KMS-11 (cell line): ENCODE measurements around the gene LAD1.

Experiments
- H2AFZ ChIP-seq: fragments of 200-600 bp; sonication (generic); 2 replicates; pipeline ENCODE4 v1.6.1; 2016; ENCODE audit warnings: antibody characterized with exemption, mixed run types, low read depth
- H3K27ac ChIP-seq: fragments of 200-600 bp; sonication (generic); 2 replicates; pipeline ENCODE4 v1.6.1; 2016; ENCODE audit warnings: mild to moderate bottlenecking, mixed run types
- H3K27me3 ChIP-seq: fragments of 200-600 bp; sonication (generic); 2 replicates; pipeline ENCODE4 v1.6.1; 2017; ENCODE audit warnings: mild to moderate bottlenecking, low read depth, mixed run types, moderate library complexity; ENCODE audit not compliant: insufficient read depth
- H3K36me3 ChIP-seq: fragments of 200-600 bp; sonication (generic); 2 replicates; pipeline ENCODE4 v1.6.1; 2017; ENCODE audit warnings: mild to moderate bottlenecking, mixed run types; ENCODE audit not compliant: insufficient read depth
- H3K4me1 ChIP-seq: fragments of 200-600 bp; sonication (generic); 2 replicates; pipeline ENCODE4 v1.6.1; 2016; ENCODE audit warnings: mild to moderate bottlenecking, low read depth, mixed run types; ENCODE audit not compliant: poor library complexity, severe bottlenecking
- H3K4me2 ChIP-seq: fragments of 200-600 bp; sonication (generic); 2 replicates; pipeline ENCODE4 v1.7.0; 2016; ENCODE audit warnings: mild to moderate bottlenecking, mixed run types
- H3K4me3 ChIP-seq: fragments of 200-600 bp; sonication (generic); IDR thresholded peaks from 2 replicates; pipeline ENCODE4 v1.6.1; 2017; ENCODE audit warnings: low read depth, low read length, mixed read lengths; ENCODE audit not compliant: insufficient read depth
- H3K79me2 ChIP-seq: fragments of 200-600 bp; sonication (generic); 2 replicates; pipeline ENCODE4 v1.6.1; 2016; ENCODE audit warnings: low read depth, mixed run types; ENCODE audit not compliant: insufficient read depth
- H3K9ac ChIP-seq: fragments of 200-600 bp; sonication (generic); 2 replicates; pipeline ENCODE4 v1.6.1; 2016; ENCODE audit warnings: mild to moderate bottlenecking, mixed run types
- H4K20me1 ChIP-seq: fragments of 200-600 bp; sonication (generic); 2 replicates; pipeline ENCODE4 v1.6.1; 2016; ENCODE audit warnings: mild to moderate bottlenecking, mixed run types; ENCODE audit not compliant: insufficient read depth
- TF ChIP-seq, protein P1 (sequence below): fragments of 200-600 bp; sonication (generic); conservative IDR thresholded peaks from 2 replicates; pipeline ENCODE4 v1.6.1; 2017; ENCODE audit warnings: low read depth, mild to moderate bottlenecking, antibody characterized with exemption, low read length, moderate library complexity, mixed read lengths

Gene LAD1

DNA sequence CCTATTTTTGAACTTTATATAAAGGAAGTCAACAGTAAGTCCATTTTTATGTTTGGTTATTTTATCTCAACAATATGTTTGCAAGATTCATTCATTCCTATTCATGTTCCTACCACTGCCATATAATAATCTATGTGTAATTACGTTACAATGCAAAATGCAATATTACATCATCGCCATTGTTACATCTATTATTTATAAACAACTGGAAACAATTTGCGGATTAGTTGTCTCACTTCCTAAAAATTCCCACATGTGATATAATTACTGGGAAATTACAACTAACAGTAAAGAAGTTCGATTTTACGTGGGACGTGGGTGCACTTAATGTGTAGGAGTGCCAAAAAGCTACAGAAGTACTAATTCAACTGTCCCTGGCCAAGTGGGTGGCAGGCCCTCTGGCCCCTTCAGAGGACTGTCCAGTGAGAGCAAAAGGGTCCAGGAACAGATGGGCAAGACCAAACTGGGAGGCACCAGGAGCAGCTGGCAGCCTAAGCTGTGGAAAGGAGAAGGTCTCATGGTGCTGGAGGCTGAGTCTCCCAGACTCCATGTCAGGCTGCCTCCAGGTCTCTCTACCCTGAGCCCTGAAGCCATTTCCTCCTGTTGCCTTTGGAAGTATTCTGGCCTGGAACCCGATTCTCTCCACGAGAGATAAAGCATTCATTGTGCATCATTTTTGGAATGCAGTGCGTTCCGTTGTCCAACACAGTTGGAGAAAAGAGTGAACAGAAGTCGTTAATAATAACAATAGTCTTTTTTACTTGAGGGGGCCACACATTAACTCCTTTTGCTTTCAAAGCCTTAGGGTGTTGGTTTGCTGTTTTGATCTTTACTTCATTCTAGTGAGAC is 64.6 kb downstream of the LAD1 start:
- H3K36me3 ChIP-seq, result no peaks in the 10 kb centered on the region
- no peak overlapping the region for H2AFZ ChIP-seq
- H3K4me1 ChIP-seq, result no peaks in the 10 kb centered on the region
- no peaks in the 10 kb centered on the region for H3K79me2 ChIP-seq
- no peak overlapping the region for H3K4me3 ChIP-seq
- H3K4me2 ChIP-seq, result no peak overlapping the region
- no peaks in the 10 kb centered on the region for H4K20me1 ChIP-seq
- TF ChIP-seq, protein P1, sequence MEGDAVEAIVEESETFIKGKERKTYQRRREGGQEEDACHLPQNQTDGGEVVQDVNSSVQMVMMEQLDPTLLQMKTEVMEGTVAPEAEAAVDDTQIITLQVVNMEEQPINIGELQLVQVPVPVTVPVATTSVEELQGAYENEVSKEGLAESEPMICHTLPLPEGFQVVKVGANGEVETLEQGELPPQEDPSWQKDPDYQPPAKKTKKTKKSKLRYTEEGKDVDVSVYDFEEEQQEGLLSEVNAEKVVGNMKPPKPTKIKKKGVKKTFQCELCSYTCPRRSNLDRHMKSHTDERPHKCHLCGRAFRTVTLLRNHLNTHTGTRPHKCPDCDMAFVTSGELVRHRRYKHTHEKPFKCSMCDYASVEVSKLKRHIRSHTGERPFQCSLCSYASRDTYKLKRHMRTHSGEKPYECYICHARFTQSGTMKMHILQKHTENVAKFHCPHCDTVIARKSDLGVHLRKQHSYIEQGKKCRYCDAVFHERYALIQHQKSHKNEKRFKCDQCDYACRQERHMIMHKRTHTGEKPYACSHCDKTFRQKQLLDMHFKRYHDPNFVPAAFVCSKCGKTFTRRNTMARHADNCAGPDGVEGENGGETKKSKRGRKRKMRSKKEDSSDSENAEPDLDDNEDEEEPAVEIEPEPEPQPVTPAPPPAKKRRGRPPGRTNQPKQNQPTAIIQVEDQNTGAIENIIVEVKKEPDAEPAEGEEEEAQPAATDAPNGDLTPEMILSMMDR, result no peak
- no peak overlapping the region for H3K27ac ChIP-seq
- H3K27me3 ChIP-seq, result no peaks in the 10 kb centered on the region
- no peak overlapping the region for H3K9ac ChIP-seq

DNA sequence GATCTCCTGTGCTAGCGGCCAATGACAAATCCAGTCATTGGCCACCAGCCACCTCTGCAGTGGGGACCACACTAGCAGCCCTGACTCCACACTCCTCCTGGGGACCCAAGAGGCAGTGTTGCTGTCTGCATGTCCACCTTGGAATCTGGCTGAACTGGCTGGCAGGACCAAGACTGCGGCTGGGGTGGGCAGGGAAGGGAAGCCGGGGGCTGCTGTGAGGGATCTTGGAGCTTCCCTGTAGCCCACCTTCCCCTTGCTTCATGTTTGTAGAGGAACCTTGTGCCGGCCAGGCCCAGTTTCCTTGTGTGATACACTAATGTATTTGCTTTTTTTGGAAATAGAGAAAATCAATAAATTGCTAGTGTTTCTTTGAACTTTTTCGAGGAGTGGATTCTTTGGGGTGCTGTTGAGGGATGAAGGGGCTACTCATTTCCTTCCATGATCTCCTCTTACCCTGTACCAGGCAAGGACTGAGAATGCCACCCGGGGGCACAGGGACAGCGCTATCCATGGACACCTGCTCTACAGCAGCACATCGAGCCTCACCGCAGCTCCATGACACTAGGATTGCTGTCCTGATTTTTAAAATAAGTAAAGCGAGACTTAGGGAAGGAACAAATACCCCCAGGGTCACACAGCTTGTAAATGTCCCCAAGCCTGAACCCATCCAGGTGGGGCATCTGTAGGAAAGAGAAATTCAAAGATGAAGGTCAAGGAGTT is 66.3 kb downstream of the LAD1 start:
- H3K27me3 ChIP-seq, result no peaks in the 10 kb centered on the region
- H2AFZ ChIP-seq, result no peak overlapping the region
- TF ChIP-seq, protein P1, result no peak
- no peak overlapping the region for H3K4me3 ChIP-seq
- no peak overlapping the region for H3K9ac ChIP-seq
- H3K4me1 ChIP-seq, result no peaks in the 10 kb centered on the region
- H3K4me2 ChIP-seq, result no peak overlapping the region
- no peaks in the 10 kb centered on the region for H3K79me2 ChIP-seq
- H3K27ac ChIP-seq, result no peak overlapping the region
- H3K36me3 ChIP-seq, result no peaks in the 10 kb centered on the region
- no peaks in the 10 kb centered on the region for H4K20me1 ChIP-seq

DNA sequence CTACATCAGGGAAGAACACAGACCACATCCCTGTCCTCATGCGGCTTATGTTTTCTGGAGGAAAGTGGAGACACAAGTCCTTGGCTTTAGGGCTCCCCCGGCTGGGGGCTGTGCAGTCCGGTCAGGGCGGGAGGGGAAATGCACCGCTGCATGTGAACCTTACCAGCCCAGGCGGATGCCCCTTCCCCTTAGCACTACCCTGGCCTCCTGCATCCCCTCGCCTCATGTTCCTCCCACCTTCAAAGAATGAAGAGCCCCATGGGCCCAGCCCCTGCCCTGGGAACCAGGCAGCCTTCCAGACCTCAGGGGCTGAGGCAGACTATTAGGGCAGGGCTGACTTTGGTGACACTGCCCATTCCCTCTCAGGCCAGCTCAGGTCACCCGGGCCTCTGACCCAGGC is 67.1 kb downstream of the LAD1 start:
- no peaks in the 10 kb centered on the region for H3K79me2 ChIP-seq
- TF ChIP-seq, protein P1, result no peak
- H2AFZ ChIP-seq, result no peak overlapping the region
- H3K4me2 ChIP-seq, result no peak overlapping the region
- no peaks in the 10 kb centered on the region for H3K27me3 ChIP-seq
- H4K20me1 ChIP-seq, result no peaks in the 10 kb centered on the region
- H3K4me3 ChIP-seq, result no peak overlapping the region
- H3K36me3 ChIP-seq, result no peaks in the 10 kb centered on the region
- no peaks in the 10 kb centered on the region for H3K4me1 ChIP-seq
- no peak overlapping the region for H3K9ac ChIP-seq
- H3K27ac ChIP-seq, result no peak overlapping the region

DNA sequence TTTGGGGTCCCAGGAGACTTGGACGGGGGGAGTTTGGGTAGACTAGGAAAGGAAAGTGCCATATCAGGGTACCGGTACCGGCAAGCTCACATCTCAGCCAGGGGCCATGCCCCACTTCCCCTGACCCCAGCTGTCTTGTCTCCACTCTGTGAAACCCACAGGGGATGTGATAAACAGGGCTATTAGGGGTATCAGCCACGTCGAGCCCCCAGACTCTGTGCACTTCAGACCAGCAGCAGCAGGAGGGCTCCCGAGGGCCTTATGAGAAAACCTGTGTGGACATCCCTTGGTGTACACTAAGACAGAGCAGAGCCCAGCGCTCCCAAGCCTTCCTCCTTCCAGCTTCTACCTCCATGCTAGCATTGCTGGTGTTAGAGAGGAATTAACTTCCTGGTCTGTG is 68.0 kb downstream of the LAD1 start:
- Histone ChIP-seq H3K9ac (no peak overlapping the region), H4K20me1 (no peaks in the 10 kb centered on the region), H3K27me3 (no peaks in the 10 kb centered on the region), H2AFZ (no peak overlapping the region), H3K79me2 (no peaks in the 10 kb centered on the region), H3K4me1 (no peaks in the 10 kb centered on the region), H3K4me3 (no peak overlapping the region), H3K27ac (no peak overlapping the region), H3K4me2 (no peak overlapping the region), H3K36me3 (no peaks in the 10 kb centered on the region)
- TF ChIP-seq, protein P1, result no peak
